Measurements from ENCODE around the gene DET1. TPM values are rescaled to one million over a fixed set of nuclear protein-coding genes. Genes with fewer than 3 reads are reported as not detected.

Gene DET1

DNA sequence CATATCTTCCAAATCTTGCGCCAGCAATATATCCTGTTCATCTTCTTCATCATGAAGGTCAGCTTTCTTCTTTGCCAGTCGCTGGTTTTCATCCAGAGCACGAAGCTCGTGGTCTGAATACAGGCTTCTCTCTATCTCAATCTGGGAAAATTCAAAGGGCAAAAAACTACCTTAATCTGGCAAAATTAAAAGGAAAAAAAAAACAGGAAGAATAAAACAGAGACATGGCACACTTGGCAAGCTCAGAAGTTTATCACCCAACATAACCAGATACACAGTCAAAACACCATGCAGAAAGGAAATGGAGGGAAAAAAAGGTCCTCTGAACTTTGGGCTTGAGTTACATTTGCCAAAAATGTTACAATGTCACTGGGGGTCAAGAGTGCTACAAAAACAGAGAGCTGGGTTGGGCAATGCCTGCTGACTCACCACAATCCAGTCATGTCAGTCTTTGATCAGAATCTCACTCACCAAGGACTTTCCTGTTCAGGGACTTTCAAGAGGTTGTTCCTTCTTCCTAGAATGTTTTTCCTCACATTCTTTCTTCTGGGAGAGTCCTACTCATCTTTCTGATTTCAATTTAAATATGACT, 80.8 kb downstream of the DET1 start:
- Histone ChIP-seq H3K9me3 (ENCODE audit: control insufficient read depth, low read length) (no peaks in the 10 kb centered on the region), H3K27me3 (ENCODE audit: control insufficient read depth in 1 of 2, insufficient read depth in 1 of 2, low read length in 2 of 2) (no peaks in the 10 kb centered on the region)

DNA sequence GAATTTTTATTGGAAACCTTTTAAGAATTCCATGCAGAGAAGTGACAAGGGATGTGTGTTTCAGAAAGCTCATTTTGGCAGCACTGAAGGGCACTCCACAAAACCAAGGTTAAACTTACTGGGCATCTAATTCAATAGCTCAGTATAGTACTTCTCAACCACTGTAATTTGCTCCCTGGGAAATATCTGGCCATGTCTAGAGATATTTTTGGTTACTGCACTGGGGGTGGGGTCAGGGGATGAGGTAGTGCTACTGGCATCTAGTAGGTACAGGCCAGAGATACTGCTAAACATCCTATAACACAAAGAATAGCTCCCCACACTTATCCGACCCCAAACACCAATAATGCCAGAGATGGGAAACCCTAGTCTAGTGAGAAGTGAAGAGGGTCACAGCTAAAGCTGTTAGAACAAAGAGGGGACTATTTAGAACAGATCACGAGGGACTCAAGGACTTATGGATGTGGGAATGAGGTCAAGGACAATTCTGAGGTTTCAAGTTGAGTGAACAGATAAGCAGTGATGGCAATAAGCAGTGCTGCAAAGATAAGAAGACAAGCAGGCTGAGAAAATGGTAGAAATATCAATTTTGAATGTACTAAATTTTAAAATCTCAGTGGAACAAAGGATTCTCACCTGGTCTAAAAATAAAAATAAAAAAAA, 82.5 kb downstream of the DET1 start:
- H3K9me3 ChIP-seq (ENCODE audit: control insufficient read depth, low read length), result no peaks in the 10 kb centered on the region
- peaks cover 4% of the 10 kb centered on the region for H3K4me1 ChIP-seq (ENCODE audit: control insufficient read depth, insufficient read depth, low read depth, low read length)
- H3K23ac ChIP-seq (ENCODE audit: low read length in 2 of 2), result no peak overlapping the region
- peak overlapping the region; percentile 25 for H4K8ac ChIP-seq (ENCODE audit: low read length)
- no peak overlapping the region for H3K9ac ChIP-seq (ENCODE audit: low read length)
- no peak overlapping the region for H3K18ac ChIP-seq (ENCODE audit: low read depth in 1 of 2, low read length in 2 of 2)
- H3K14ac ChIP-seq (ENCODE audit: low read length in 2 of 2), result no peak overlapping the region
- H2BK12ac ChIP-seq (ENCODE audit: low read length in 2 of 2), result no peak overlapping the region
- H3K4ac ChIP-seq (ENCODE audit: low read depth in 1 of 2, low read length in 2 of 2), result no peak overlapping the region
- H4K91ac ChIP-seq (ENCODE audit: low read length), result no peak overlapping the region
- H2BK120ac ChIP-seq (ENCODE audit: low read depth, low read length), result no peak overlapping the region
- H2BK15ac ChIP-seq (ENCODE audit: low read depth, poor library complexity, severe bottlenecking), result no peak overlapping the region
- no peak overlapping the region for H2AFZ ChIP-seq (ENCODE audit: low read depth, low read length)
- WGBS, result 83% methylated on average over 1 of the region's 2 CpGs
- DNase-seq, result no peak
- H3K4me2 ChIP-seq (ENCODE audit: low read length, poor library complexity, severe bottlenecking), result no peak overlapping the region
- H3K27ac ChIP-seq (ENCODE audit: low read length, poor library complexity, severe bottlenecking), result no peak overlapping the region
- H2AK5ac ChIP-seq (ENCODE audit: low read length, severe bottlenecking), result no peak overlapping the region
- peaks cover 35% of the 10 kb centered on the region for H3K79me1 ChIP-seq (replicated peaks; ENCODE audit: low read length, poor library complexity, severe bottlenecking)
- peaks cover 15 to 58% of the 10 kb centered on the region in 2 experiments for H3K36me3 ChIP-seq (ENCODE audit: control insufficient read depth in 1 of 2, insufficient read depth in 2 of 2, low read depth in 1 of 2, low read length in 2 of 2)
- no peak overlapping the region for H2BK5ac ChIP-seq (ENCODE audit: low read depth, low read length, poor library complexity, severe bottlenecking)
- no peak overlapping the region for H3K4me3 ChIP-seq (ENCODE audit: insufficient read depth in 1 of 2, low read depth in 1 of 2, low read length in 2 of 2)
- no peaks in the 10 kb centered on the region for H3K27me3 ChIP-seq (ENCODE audit: control insufficient read depth in 1 of 2, insufficient read depth in 1 of 2, low read length in 2 of 2)

More for the DNA sequence above, 80.8 kb downstream of the DET1 start:
- H3K23ac ChIP-seq (ENCODE audit: low read length in 2 of 2), result no peak overlapping the region
- H3K27ac ChIP-seq (ENCODE audit: low read length, poor library complexity, severe bottlenecking), result no peak overlapping the region
- H2AFZ ChIP-seq (ENCODE audit: low read depth, low read length), result no peak overlapping the region
- peaks cover 4% of the 10 kb centered on the region for H3K4me1 ChIP-seq (ENCODE audit: control insufficient read depth, insufficient read depth, low read depth, low read length)
- peak overlapping the region in 1 of 2 experiments; percentile 84 for H3K4me3 ChIP-seq (ENCODE audit: insufficient read depth in 1 of 2, low read depth in 1 of 2, low read length in 2 of 2)
- H4K8ac ChIP-seq (ENCODE audit: low read length), result no peak overlapping the region
- no peak overlapping the region for H4K91ac ChIP-seq (ENCODE audit: low read length)
- H3K9ac ChIP-seq (ENCODE audit: low read length), result peak overlapping the region; percentile 99
- H3K4ac ChIP-seq (ENCODE audit: low read depth in 1 of 2, low read length in 2 of 2), result no peak overlapping the region
- no peak overlapping the region for H2BK12ac ChIP-seq (ENCODE audit: low read length in 2 of 2)
- no peak overlapping the region for H3K14ac ChIP-seq (ENCODE audit: low read length in 2 of 2)
- H3K79me1 ChIP-seq (replicated peaks; ENCODE audit: low read length, poor library complexity, severe bottlenecking), result peaks cover 38% of the 10 kb centered on the region
- no peak overlapping the region for H2BK15ac ChIP-seq (ENCODE audit: low read depth, poor library complexity, severe bottlenecking)
- peak; percentile 54 for DNase-seq
- no peak overlapping the region for H2BK5ac ChIP-seq (ENCODE audit: low read depth, low read length, poor library complexity, severe bottlenecking)
- H2AK5ac ChIP-seq (ENCODE audit: low read length, severe bottlenecking), result peak overlapping the region; percentile 65
- 97% methylated on average over 4 of the region's 4 CpGs for WGBS
- no peak overlapping the region for H3K18ac ChIP-seq (ENCODE audit: low read depth in 1 of 2, low read length in 2 of 2)
- peaks cover 6 to 50% of the 10 kb centered on the region in 2 experiments for H3K36me3 ChIP-seq (ENCODE audit: control insufficient read depth in 1 of 2, insufficient read depth in 2 of 2, low read depth in 1 of 2, low read length in 2 of 2)
- no peak overlapping the region for H2BK120ac ChIP-seq (ENCODE audit: low read depth, low read length)
- no peak overlapping the region for H3K4me2 ChIP-seq (ENCODE audit: low read length, poor library complexity, severe bottlenecking)

Small RNAs within 50 kb of the gene (small RNA-seq; reads per million reads assigned to genes)
- gene AC013489.2 (ENCODE audit: low read depth), result not detected
